ENCODE data around the gene DVL1.

DVL1 gene

DNA sequence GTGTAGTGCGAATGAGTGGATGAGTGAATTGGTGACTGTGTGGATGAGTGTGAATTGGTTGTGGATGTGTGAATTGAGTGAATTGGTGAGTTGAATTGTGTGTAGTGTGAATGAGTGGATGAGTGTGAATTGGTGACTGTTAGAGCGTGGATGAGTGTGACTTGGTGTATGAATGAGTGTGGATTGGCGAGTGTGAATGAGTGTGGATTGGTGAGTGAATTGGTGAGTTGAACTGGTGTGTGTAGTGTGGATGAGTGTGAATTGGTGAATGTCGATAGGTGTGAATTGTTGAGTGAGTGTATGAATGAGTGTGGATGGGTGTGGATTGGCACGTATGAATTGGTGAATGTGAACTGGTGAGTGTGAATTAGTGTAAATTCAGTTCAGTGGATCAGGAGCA is 18.1 kb upstream of the DVL1 start:
- no peak overlapping the region for H3K4me3 ChIP-seq (ENCODE audit: low read length)
- no peak overlapping the region for H2BK120ac ChIP-seq (ENCODE audit: low read depth, low read length)
- H3K79me1 ChIP-seq (ENCODE audit: low read length) = no peaks in the 10 kb centered on the region
- no peaks in the 10 kb centered on the region for H3K27me3 ChIP-seq (ENCODE audit: insufficient read depth, low read length, poor library complexity)
- no peak overlapping the region for H2BK15ac ChIP-seq (replicated peaks; ENCODE audit: low read depth)
- no peak overlapping the region for H3K4me2 ChIP-seq (ENCODE audit: low read length)
- H3K4ac ChIP-seq (ENCODE audit: low read depth, low read length) = no peak overlapping the region
- H3K9ac ChIP-seq (ENCODE audit: low read length) = no peak overlapping the region
- H3K23ac ChIP-seq (ENCODE audit: low read length) = no peak overlapping the region
- H4K5ac ChIP-seq (ENCODE audit: low read length) = no peak overlapping the region
- H4K8ac ChIP-seq (ENCODE audit: low read depth, low read length) = no peak overlapping the region
- no peak overlapping the region for H3K56ac ChIP-seq (ENCODE audit: low read length)
- no peak overlapping the region for H3K18ac ChIP-seq (ENCODE audit: low read length)
- H2BK5ac ChIP-seq (ENCODE audit: low read length) = no peak overlapping the region
- H3K27ac ChIP-seq (ENCODE audit: low read depth, low read length) = no peak overlapping the region
- H3K4me1 ChIP-seq (ENCODE audit: control insufficient read depth, low read depth, low read length) = no peaks in the 10 kb centered on the region
- no peak for DNase-seq
- WGBS (ENCODE audit: extremely low coverage, insufficient coverage, low lambda C conversion rate) = 100% methylated on average over 5 of the region's 5 CpGs
- H3K79me2 ChIP-seq (ENCODE audit: control insufficient read depth, insufficient read depth, low read length) = no peaks in the 10 kb centered on the region
- no peaks in the 10 kb centered on the region for H3K36me3 ChIP-seq (ENCODE audit: control insufficient read depth, insufficient read depth, low read length)
- H2AK5ac ChIP-seq (ENCODE audit: low read length) = no peak overlapping the region

DNA sequence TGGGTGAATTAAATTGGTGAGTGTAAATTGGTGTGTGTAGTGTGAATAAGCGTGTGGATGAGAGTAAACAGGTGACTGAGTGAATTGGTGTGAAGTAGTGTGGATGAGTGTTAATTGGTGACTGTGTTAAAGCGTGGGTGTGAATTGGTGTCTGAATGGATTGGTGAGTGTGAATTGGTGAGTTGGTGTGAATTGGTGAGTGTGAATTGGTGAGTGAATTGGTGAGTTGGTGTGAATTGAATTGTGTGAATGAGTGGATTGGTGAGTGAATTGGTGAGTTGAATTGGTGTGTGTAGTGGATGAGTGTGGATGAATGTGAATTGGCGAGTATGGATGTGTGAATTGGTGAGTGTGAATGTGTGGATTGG is 17.5 kb upstream of the DVL1 start:
- Histone ChIP-seq H2BK120ac (ENCODE audit: low read depth, low read length) (no peak overlapping the region), H3K56ac (ENCODE audit: low read length) (no peak overlapping the region), H2BK15ac (replicated peaks; ENCODE audit: low read depth) (no peak overlapping the region), H4K5ac (ENCODE audit: low read length) (no peak overlapping the region), H3K18ac (ENCODE audit: low read length) (no peak overlapping the region), H4K8ac (ENCODE audit: low read depth, low read length) (no peak overlapping the region), H3K79me1 (ENCODE audit: low read length) (no peaks in the 10 kb centered on the region), H3K36me3 (ENCODE audit: control insufficient read depth, insufficient read depth, low read length) (no peaks in the 10 kb centered on the region), H3K4ac (ENCODE audit: low read depth, low read length) (no peak overlapping the region), H3K79me2 (ENCODE audit: control insufficient read depth, insufficient read depth, low read length) (no peaks in the 10 kb centered on the region), H2AK5ac (ENCODE audit: low read length) (no peak overlapping the region), H3K4me3 (ENCODE audit: low read length) (peak overlapping the region; percentile 15), H3K27ac (ENCODE audit: low read depth, low read length) (no peak overlapping the region), H3K9ac (ENCODE audit: low read length) (no peak overlapping the region), H3K27me3 (ENCODE audit: insufficient read depth, low read length, poor library complexity) (no peaks in the 10 kb centered on the region), H3K23ac (ENCODE audit: low read length) (no peak overlapping the region), H2BK5ac (ENCODE audit: low read length) (no peak overlapping the region), H3K4me2 (ENCODE audit: low read length) (no peak overlapping the region), H3K4me1 (ENCODE audit: control insufficient read depth, low read depth, low read length) (no peaks in the 10 kb centered on the region)
- DNase-seq = no peak
- 100% methylated on average over 3 of the region's 3 CpGs for WGBS (ENCODE audit: extremely low coverage, insufficient coverage, low lambda C conversion rate)

DNA sequence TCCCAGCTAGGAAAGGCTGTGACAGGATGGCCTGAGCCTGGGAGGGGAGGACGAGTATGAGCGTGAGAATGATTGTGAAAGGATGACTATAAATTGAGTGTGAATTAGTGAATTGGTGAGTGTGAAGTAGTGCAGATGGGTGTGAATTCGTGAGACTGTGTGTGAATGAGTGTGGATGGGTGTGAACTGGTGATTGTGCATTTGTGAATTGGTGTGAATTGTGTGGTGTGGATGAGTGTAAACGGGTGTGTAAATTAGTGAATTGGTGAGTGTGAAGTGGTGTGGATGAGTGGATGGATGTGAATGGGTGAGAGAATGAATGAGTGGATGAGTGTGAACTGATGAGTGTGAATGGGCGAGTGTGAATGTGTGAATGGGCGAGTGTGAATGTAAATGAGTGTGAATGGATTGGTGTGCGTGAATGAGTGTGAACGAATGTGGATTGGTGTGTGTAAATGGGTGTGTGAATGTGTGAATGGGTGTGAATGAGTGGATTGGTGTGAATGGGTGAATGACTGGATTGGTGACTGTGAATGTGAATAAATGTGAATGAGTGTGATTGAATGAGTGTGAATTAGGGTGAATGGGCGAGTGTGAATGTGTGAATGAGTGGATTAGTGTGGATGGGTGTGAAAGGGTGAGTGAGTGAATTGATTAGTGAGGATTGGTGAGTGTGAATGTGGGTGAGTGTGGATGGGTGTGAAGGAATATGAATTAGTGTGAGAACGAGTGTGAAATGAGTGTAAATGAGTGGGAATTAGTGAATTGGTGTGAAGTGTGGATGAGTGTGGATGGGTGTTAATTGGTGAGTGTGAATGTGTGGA is 16.9 kb upstream of the DVL1 start:
- no peaks in the 10 kb centered on the region for H3K27me3 ChIP-seq (ENCODE audit: insufficient read depth, low read length, poor library complexity)
- no peaks in the 10 kb centered on the region for H3K4me1 ChIP-seq (ENCODE audit: control insufficient read depth, low read depth, low read length)
- WGBS (ENCODE audit: extremely low coverage, insufficient coverage, low lambda C conversion rate) = 100% methylated on average over 10 of the region's 10 CpGs
- no peak overlapping the region for H3K56ac ChIP-seq (ENCODE audit: low read length)
- H3K36me3 ChIP-seq (ENCODE audit: control insufficient read depth, insufficient read depth, low read length) = no peaks in the 10 kb centered on the region
- H3K18ac ChIP-seq (ENCODE audit: low read length) = no peak overlapping the region
- DNase-seq = no peak
- H3K79me2 ChIP-seq (ENCODE audit: control insufficient read depth, insufficient read depth, low read length) = no peaks in the 10 kb centered on the region
- no peak overlapping the region for H4K5ac ChIP-seq (ENCODE audit: low read length)
- H2AK5ac ChIP-seq (ENCODE audit: low read length) = no peak overlapping the region
- H3K23ac ChIP-seq (ENCODE audit: low read length) = no peak overlapping the region
- H3K4ac ChIP-seq (ENCODE audit: low read depth, low read length) = no peak overlapping the region
- H2BK120ac ChIP-seq (ENCODE audit: low read depth, low read length) = no peak overlapping the region
- no peak overlapping the region for H2BK5ac ChIP-seq (ENCODE audit: low read length)
- H4K8ac ChIP-seq (ENCODE audit: low read depth, low read length) = no peak overlapping the region
- H3K4me2 ChIP-seq (ENCODE audit: low read length) = no peak overlapping the region
- H3K27ac ChIP-seq (ENCODE audit: low read depth, low read length) = no peak overlapping the region
- no peak overlapping the region for H2BK15ac ChIP-seq (replicated peaks; ENCODE audit: low read depth)
- H3K9ac ChIP-seq (ENCODE audit: low read length) = no peak overlapping the region
- H3K4me3 ChIP-seq (ENCODE audit: low read length) = peak overlapping the region; percentile 15
- no peaks in the 10 kb centered on the region for H3K79me1 ChIP-seq (ENCODE audit: low read length)

DNA sequence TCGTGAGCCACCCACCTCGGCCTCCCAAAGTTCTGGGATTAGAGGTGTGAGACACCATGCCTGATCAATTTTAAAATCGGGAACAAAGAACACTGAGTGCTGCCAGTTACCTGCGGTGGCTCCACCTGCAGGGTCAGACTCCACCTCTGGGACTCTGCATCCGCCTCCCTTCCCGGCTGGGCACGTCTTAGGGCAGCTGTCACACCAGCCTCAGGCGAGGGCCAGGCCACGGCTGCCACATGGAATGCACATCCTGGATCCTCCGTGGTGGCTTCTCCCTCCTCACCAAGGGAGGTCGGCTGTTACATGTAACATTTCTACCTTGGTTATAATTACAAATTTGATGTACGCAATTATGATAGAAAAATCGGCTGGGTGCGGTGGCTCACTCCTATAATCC is 15.0 kb upstream of the DVL1 start:
- Histone ChIP-seq H2BK5ac (ENCODE audit: low read length) (no peak overlapping the region), H3K9ac (ENCODE audit: low read length) (no peak overlapping the region), H3K27me3 (ENCODE audit: insufficient read depth, low read length, poor library complexity) (no peaks in the 10 kb centered on the region), H2BK120ac (ENCODE audit: low read depth, low read length) (no peak overlapping the region), H3K79me2 (ENCODE audit: control insufficient read depth, insufficient read depth, low read length) (no peaks in the 10 kb centered on the region), H2BK15ac (replicated peaks; ENCODE audit: low read depth) (no peak overlapping the region), H4K8ac (ENCODE audit: low read depth, low read length) (no peak overlapping the region), H3K4ac (ENCODE audit: low read depth, low read length) (no peak overlapping the region), H3K56ac (ENCODE audit: low read length) (no peak overlapping the region), H3K4me3 (ENCODE audit: low read length) (no peak overlapping the region), H3K18ac (ENCODE audit: low read length) (no peak overlapping the region), H3K79me1 (ENCODE audit: low read length) (no peaks in the 10 kb centered on the region), H3K36me3 (ENCODE audit: control insufficient read depth, insufficient read depth, low read length) (no peaks in the 10 kb centered on the region), H4K5ac (ENCODE audit: low read length) (no peak overlapping the region), H2AK5ac (ENCODE audit: low read length) (no peak overlapping the region), H3K23ac (ENCODE audit: low read length) (no peak overlapping the region), H3K4me2 (ENCODE audit: low read length) (no peak overlapping the region), H3K4me1 (ENCODE audit: control insufficient read depth, low read depth, low read length) (peaks cover 3% of the 10 kb centered on the region), H3K27ac (ENCODE audit: low read depth, low read length) (no peak overlapping the region)
- no peak for DNase-seq
- no CpG with 5 or more reads among the region's 14 CpGs for WGBS (ENCODE audit: extremely low coverage, insufficient coverage, low lambda C conversion rate)

DNA sequence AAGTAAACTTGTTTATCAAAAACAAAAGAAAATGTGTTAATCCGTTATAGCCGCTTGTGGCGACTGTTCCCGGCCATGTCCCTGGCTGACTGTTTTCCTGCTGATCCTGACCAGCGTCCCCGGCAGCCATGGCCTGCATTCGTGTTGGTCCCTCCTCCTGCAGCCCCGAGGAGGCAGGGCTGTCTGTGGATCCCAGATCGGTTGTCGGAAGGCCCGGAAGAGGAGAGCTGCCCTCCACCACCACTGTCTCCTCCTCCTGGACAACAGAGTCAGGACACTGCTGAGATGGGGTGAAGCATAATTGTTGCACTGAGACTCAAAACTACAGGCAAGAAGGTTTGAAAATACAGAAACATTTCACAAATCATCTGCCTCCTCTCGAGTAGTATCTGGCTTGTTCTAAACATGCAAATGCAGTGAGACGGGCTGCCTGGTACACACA is 12.8 kb upstream of the DVL1 start:
- DNase-seq = peak; percentile 84
- no peak overlapping the region for H2BK15ac ChIP-seq (replicated peaks; ENCODE audit: low read depth)
- no peak overlapping the region for H3K18ac ChIP-seq (ENCODE audit: low read length)
- H3K9ac ChIP-seq (ENCODE audit: low read length) = peak overlapping the region; percentile 27
- no peaks in the 10 kb centered on the region for H3K79me2 ChIP-seq (ENCODE audit: control insufficient read depth, insufficient read depth, low read length)
- no peak overlapping the region for H3K4ac ChIP-seq (ENCODE audit: low read depth, low read length)
- no peak overlapping the region for H3K56ac ChIP-seq (ENCODE audit: low read length)
- H2AK5ac ChIP-seq (ENCODE audit: low read length) = no peak overlapping the region
- no peak overlapping the region for H3K4me3 ChIP-seq (ENCODE audit: low read length)
- H3K79me1 ChIP-seq (ENCODE audit: low read length) = no peaks in the 10 kb centered on the region
- H3K4me1 ChIP-seq (ENCODE audit: control insufficient read depth, low read depth, low read length) = peaks cover 3% of the 10 kb centered on the region
- no CpG with 5 or more reads among the region's 13 CpGs for WGBS (ENCODE audit: extremely low coverage, insufficient coverage, low lambda C conversion rate)
- no peak overlapping the region for H2BK120ac ChIP-seq (ENCODE audit: low read depth, low read length)
- no peak overlapping the region for H3K4me2 ChIP-seq (ENCODE audit: low read length)
- no peak overlapping the region for H2BK5ac ChIP-seq (ENCODE audit: low read length)
- no peak overlapping the region for H4K8ac ChIP-seq (ENCODE audit: low read depth, low read length)
- H3K27ac ChIP-seq (ENCODE audit: low read depth, low read length) = no peak overlapping the region
- H3K27me3 ChIP-seq (ENCODE audit: insufficient read depth, low read length, poor library complexity) = no peaks in the 10 kb centered on the region
- no peak overlapping the region for H3K23ac ChIP-seq (ENCODE audit: low read length)
- no peak overlapping the region for H4K5ac ChIP-seq (ENCODE audit: low read length)
- no peaks in the 10 kb centered on the region for H3K36me3 ChIP-seq (ENCODE audit: control insufficient read depth, insufficient read depth, low read length)
